Measurements from ENCODE around the gene TSHZ2.
"Not testable (repeated sequence)": the region's sequence is repeated elsewhere in the genome, so short reads cannot be mapped to it uniquely, and the experiment has no call there.

TSHZ2 gene

GRCh38 chr20:53493311-53493857 lies 521.2 kb downstream of the TSHZ2 start:
- DNase-seq: no peak

GRCh38 chr20:53494753-53495152 lies 522.6 kb downstream of the TSHZ2 start:
- no peak for DNase-seq

- no peak for DNase-seq
Observed at GRCh38 chr20:53495398-53496092, 523.4 kb downstream of the TSHZ2 start.

GRCh38 chr20:53497246-53497645 lies 525.1 kb downstream of the TSHZ2 start:
- no peak for DNase-seq

GRCh38 chr20:53498341-53498740 lies 526.2 kb downstream of the TSHZ2 start:
- no peak for DNase-seq

- no peak for DNase-seq
Observed at GRCh38 chr20:53500651-53501050, 528.5 kb downstream of the TSHZ2 start.

GRCh38 chr20:53502820-53503219 lies 530.7 kb downstream of the TSHZ2 start:
- no peak for DNase-seq

GRCh38 chr20:53503517-53503919 lies 531.4 kb downstream of the TSHZ2 start:
- DNase-seq: no peak

GRCh38 chr20:53504106-53504505 lies 531.9 kb downstream of the TSHZ2 start:
- DNase-seq: not testable (repeated sequence)

GRCh38 chr20:53510262-53510661 lies 538.1 kb downstream of the TSHZ2 start:
- no peak for DNase-seq

- DNase-seq: no peak
Observed at GRCh38 chr20:53510704-53511103, 538.5 kb downstream of the TSHZ2 start.

- no peak for DNase-seq
Observed at GRCh38 chr20:53512076-53512475, 539.9 kb downstream of the TSHZ2 start.

GRCh38 chr20:53513168-53513488 lies 541.0 kb downstream of the TSHZ2 start:
- no peak for DNase-seq

GRCh38 chr20:53513489-53514298 lies 541.5 kb downstream of the TSHZ2 start:
- DNase-seq: no peak

- DNase-seq: no peak
Observed at GRCh38 chr20:53515749-53516148, 543.6 kb downstream of the TSHZ2 start.

- no peak for DNase-seq
Observed at GRCh38 chr20:53517146-53517545, 545.0 kb downstream of the TSHZ2 start.

GRCh38 chr20:53521421-53521820 lies 549.3 kb downstream of the TSHZ2 start:
- not testable (repeated sequence) for DNase-seq

GRCh38 chr20:53522026-53522425 lies 549.9 kb downstream of the TSHZ2 start:
- no peak for DNase-seq

- DNase-seq: no peak
Observed at GRCh38 chr20:53522696-53523095, 550.5 kb downstream of the TSHZ2 start.

- DNase-seq: not testable (repeated sequence)
Observed at GRCh38 chr20:53523615-53524014, 551.5 kb downstream of the TSHZ2 start.

GRCh38 chr20:53524589-53525312 lies 552.6 kb downstream of the TSHZ2 start:
- DNase-seq: no peak

- no peak for DNase-seq
Observed at GRCh38 chr20:53527196-53527595, 555.0 kb downstream of the TSHZ2 start.

GRCh38 chr20:53529658-53530057 lies 557.5 kb downstream of the TSHZ2 start:
- no peak for DNase-seq

GRCh38 chr20:53530440-53530839 lies 558.3 kb downstream of the TSHZ2 start:
- no peak for DNase-seq
